Mesothelial cell of epicardium (in vitro differentiated cells): ENCODE results near the gene GALNS. TPM values are rescaled to one million over a fixed set of nuclear protein-coding genes. Genes with fewer than 3 reads are reported as not detected.

ENCODE experiments used
- DNase-seq, 2 experiments: peaks; one replicate each; pipeline ENCODE4 v3.0.0; 2021; ENCODE audit warnings: low spot score in 2 of 2; ENCODE audit not compliant: unreplicated experiment in 2 of 2
- H3K27ac Mint-ChIP-seq: 2 replicates; pipeline ENCODE4 v1.8.0; 2021; ENCODE audit warnings: mixed read lengths
- H3K27me3 Mint-ChIP-seq: 2 replicates; pipeline ENCODE4 v1.8.0; 2021; ENCODE audit warnings: low read depth, mixed read lengths
- H3K36me3 Mint-ChIP-seq: 2 replicates; pipeline ENCODE4 v1.8.0; 2021; ENCODE audit warnings: mixed read lengths
- H3K4me1 Mint-ChIP-seq: 2 replicates; pipeline ENCODE4 v1.8.0; 2021; ENCODE audit warnings: mixed read lengths
- H3K4me3 Mint-ChIP-seq: 2 replicates; pipeline ENCODE4 v1.8.0; 2021; ENCODE audit warnings: mild to moderate bottlenecking, moderate library complexity, mixed read lengths
- H3K9me3 Mint-ChIP-seq: 2 replicates; pipeline ENCODE4 v1.8.0; 2021; ENCODE audit warnings: mixed read lengths
- CTCF ChIP-seq: fragments of 200-600 bp; sonication (generic); IDR thresholded peaks from one replicate; pipeline ENCODE4 v1.5.0; 2021; ENCODE audit warnings: antibody characterized with exemption; ENCODE audit not compliant: unreplicated experiment
- total RNA-seq: library from RNA; stranded (reverse); gene quantifications from 3 replicates; pipeline ENCODE4 v1.2.1, GENCODE V29; 2021

GALNS gene
- total RNA-seq, 1 donor from 2014 or later, result 42.4 TPM

DNA sequence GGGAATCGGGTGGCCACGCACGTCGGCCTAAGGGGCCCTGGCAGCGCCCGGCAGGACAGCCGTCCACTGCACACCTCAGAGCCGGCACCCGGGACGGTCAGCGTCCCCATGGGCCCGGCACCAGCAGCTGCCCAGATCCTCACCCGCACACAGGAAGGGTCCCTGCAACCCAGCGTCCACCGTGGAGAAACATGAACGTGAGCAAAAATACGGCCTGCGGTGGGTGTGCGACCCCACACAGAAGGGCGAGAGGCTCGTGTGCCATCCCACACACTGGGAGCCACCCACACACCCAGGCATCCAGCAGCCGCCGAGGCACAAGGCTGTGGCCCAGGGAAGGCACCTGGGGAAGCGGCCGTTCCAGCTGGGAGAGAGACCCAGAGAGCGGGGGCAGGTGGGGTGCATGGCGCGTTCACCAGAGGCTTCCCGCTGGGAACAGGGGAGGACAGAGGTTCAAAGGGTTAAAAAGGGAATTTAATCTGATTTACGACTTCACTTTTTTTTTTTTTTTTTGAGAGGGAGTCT lies 78.1 kb downstream of the GALNS start:
- H3K9me3 Mint-ChIP-seq, result no peaks in the 10 kb centered on the region
- no peaks in the 10 kb centered on the region for H3K27me3 Mint-ChIP-seq
- H3K4me3 Mint-ChIP-seq, result no peak overlapping the region
- DNase-seq, result no peak
- no peaks in the 10 kb centered on the region for H3K36me3 Mint-ChIP-seq
- H3K27ac Mint-ChIP-seq, result no peak overlapping the region
- peaks cover 43% of the 10 kb centered on the region for H3K4me1 Mint-ChIP-seq
- TF ChIP-seq CTCF, result no peak

DNA sequence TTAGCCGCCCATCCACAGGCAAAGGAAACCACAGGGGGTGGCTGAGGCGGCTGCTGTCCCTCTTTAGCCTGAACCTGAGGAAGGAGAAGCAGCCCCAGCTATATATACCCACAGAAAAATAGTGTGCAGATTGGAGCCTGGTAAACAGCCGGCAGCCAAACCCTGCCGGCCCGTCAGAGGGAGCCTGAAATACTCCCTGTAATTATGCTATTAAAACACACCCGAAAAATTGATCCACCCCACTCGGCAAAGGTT lies 78.5 kb downstream of the GALNS start:
- Mint-ChIP-seq H3K36me3 (no peaks in the 10 kb centered on the region), H3K4me1 (peaks cover 41% of the 10 kb centered on the region)

DNA sequence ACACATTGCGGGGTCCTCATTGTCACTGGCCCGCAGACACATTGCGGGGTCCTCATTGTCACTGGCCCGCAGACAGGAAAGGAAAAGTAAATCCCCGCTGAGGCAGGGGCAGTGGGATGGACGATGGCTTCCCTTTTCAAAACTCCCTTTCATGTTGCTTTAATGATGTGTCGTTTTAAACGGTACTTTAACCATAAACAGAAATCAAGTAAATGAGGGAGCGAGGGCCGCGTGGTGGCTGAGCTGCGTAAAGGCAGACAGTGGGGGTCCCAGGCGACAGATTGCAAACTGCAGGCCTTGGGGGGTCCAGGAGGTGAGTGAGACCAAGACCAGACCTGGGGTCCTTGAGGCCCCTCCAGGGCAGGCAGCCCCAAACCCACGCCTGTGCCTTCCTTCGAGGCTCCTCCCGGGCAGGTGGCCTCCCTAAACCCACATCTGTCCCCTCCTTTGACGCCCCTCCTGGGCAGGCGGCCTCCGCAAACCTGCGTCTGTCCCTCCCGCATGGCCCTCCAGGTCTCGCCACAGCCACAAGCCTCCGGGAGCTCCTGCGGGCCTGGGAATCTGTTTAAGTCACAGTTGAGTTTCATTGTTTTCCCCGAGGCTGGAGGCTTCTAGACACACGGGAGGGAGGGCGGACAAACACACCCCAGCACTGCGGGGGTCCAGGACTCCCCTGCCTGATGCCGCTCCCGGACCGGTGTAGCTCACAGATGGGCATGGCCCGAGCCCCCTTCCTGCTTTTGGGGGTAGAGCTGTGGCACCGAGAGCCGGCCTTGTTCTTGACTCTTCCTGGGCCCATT lies 79.1 kb downstream of the GALNS start:
- Mint-ChIP-seq H3K36me3 (no peaks in the 10 kb centered on the region), H3K4me1 (peaks cover 41% of the 10 kb centered on the region), H3K4me3 (no peak overlapping the region), H3K27ac (no peak overlapping the region), H3K27me3 (no peaks in the 10 kb centered on the region), H3K9me3 (no peaks in the 10 kb centered on the region)
- no peak for TF ChIP-seq CTCF
- no peak for DNase-seq

More for the DNA sequence above, 78.5 kb downstream of the GALNS start:
- Mint-ChIP-seq H3K27me3 (no peaks in the 10 kb centered on the region), H3K9me3 (no peaks in the 10 kb centered on the region), H3K4me3 (no peak overlapping the region), H3K27ac (no peak overlapping the region)
- DNase-seq, result no peak
- no peak for TF ChIP-seq CTCF

DNA sequence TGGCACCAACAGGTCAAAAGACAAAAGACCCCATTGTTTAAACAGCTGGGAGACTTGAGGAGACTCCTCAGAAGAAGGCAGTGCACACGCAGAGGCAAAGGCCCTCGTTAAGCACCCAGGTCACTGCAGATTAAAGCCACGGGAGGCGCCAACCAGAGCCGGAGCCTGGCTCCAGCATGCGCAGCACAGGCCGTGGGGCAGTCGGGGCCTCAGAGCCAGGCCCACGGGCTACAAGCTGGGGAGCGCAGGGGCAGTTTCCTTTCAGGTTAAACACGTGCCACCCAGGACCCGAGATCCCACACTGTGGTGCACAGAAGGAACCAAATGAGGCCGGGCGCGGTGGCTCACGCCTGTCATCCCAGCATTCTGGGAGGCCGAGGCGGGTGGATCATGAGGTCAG lies 80.9 kb downstream of the GALNS start:
- no peaks in the 10 kb centered on the region for H3K27me3 Mint-ChIP-seq
- H3K9me3 Mint-ChIP-seq, result no peaks in the 10 kb centered on the region
- no peak overlapping the region for H3K4me3 Mint-ChIP-seq
- no peak overlapping the region for H3K27ac Mint-ChIP-seq
- H3K36me3 Mint-ChIP-seq, result no peaks in the 10 kb centered on the region
- no peak for TF ChIP-seq CTCF
- DNase-seq, result no peak
- peaks cover 45% of the 10 kb centered on the region for H3K4me1 Mint-ChIP-seq

- H3K27me3 Mint-ChIP-seq, result no peaks in the 10 kb centered on the region
- no peak for DNase-seq
- no peak for TF ChIP-seq CTCF
- no peak overlapping the region for H3K27ac Mint-ChIP-seq
- no peaks in the 10 kb centered on the region for H3K36me3 Mint-ChIP-seq
- peaks cover 46% of the 10 kb centered on the region for H3K4me1 Mint-ChIP-seq
- no peak overlapping the region for H3K4me3 Mint-ChIP-seq
- H3K9me3 Mint-ChIP-seq, result no peaks in the 10 kb centered on the region
These were observed 82.0 kb downstream of the GALNS start for GRCh38 chr16:88774544-88775393.
